Mesenchymal stem cell (in vitro differentiated cells and primary cell): Measurements from ENCODE around the gene UNC80.
A peak's percentile ranks its signal among the peaks of the same experiment; 100 is the strongest.

Source experiments
- DNase-seq: peaks from one replicate; pipeline ENCODE4 v3.0.0-alpha.2; 2013
- H2AFZ ChIP-seq: one replicate; pipeline ENCODE4 v1.6.1; 2013; ENCODE audit warnings: low read depth, mild to moderate bottlenecking, control low read depth, inconsistent platforms, low read length, moderate library complexity
- H2AK5ac ChIP-seq: 2 replicates; pipeline ENCODE4 v1.6.1; 2013; ENCODE audit warnings: low read length, moderate library complexity, mild to moderate bottlenecking, inconsistent platforms; ENCODE audit not compliant: severe bottlenecking
- H2BK120ac ChIP-seq: one replicate; pipeline ENCODE4 v1.6.1; 2013; ENCODE audit warnings: low read depth, mild to moderate bottlenecking, inconsistent platforms, low read length, moderate library complexity
- H2BK12ac ChIP-seq, 2 experiments: one replicate each; pipeline ENCODE4 v1.6.1; 2013; ENCODE audit warnings: inconsistent platforms in 2 of 2, low read length in 2 of 2, mild to moderate bottlenecking in 2 of 2, moderate library complexity in 2 of 2, control low read depth in 1 of 2
- H2BK15ac ChIP-seq: one replicate; pipeline ENCODE4 v1.6.1; 2013; ENCODE audit warnings: mild to moderate bottlenecking, low read depth, inconsistent platforms; ENCODE audit not compliant: poor library complexity, severe bottlenecking
- H2BK5ac ChIP-seq: 2 replicates; pipeline ENCODE4 v1.6.1; 2013; ENCODE audit warnings: low read depth, mild to moderate bottlenecking, low read length, control low read depth, inconsistent platforms; ENCODE audit not compliant: poor library complexity, severe bottlenecking
- H3K14ac ChIP-seq, 2 experiments: one replicate each; pipeline ENCODE4 v1.6.1; 2013; ENCODE audit warnings: inconsistent platforms in 2 of 2, low read length in 2 of 2, control low read depth in 1 of 2, mild to moderate bottlenecking in 1 of 2, moderate library complexity in 1 of 2
- H3K18ac ChIP-seq, 2 experiments: one replicate each; pipeline ENCODE4 v1.6.1; 2013; ENCODE audit warnings: inconsistent platforms in 2 of 2, low read length in 2 of 2, control low read depth in 1 of 2, low read depth in 1 of 2, mild to moderate bottlenecking in 1 of 2
- H3K23ac ChIP-seq, 2 experiments: one replicate each; pipeline ENCODE4 v1.6.1; 2013; ENCODE audit warnings: inconsistent platforms in 2 of 2, low read length in 2 of 2, mild to moderate bottlenecking in 2 of 2, moderate library complexity in 2 of 2, control low read depth in 1 of 2
- H3K27ac ChIP-seq: 2 replicates; pipeline ENCODE4 v1.5.1; 2013; ENCODE audit warnings: mild to moderate bottlenecking, moderate library complexity, low read length, control low read depth, inconsistent platforms; ENCODE audit not compliant: poor library complexity, severe bottlenecking
- H3K27me3 ChIP-seq, 2 experiments: 2 replicates each; pipeline versions ENCODE4 v1.6.1 to v1.7.0; 2013; ENCODE audit warnings: low read length in 2 of 2, mild to moderate bottlenecking in 2 of 2, moderate library complexity in 2 of 2, control low read depth in 1 of 2, inconsistent platforms in 1 of 2; ENCODE audit not compliant: control insufficient read depth in 1 of 2, insufficient read depth in 1 of 2
- H3K36me3 ChIP-seq, 2 experiments: 2 replicates each; pipeline versions ENCODE4 v1.6.1 to v1.7.0; 2013; ENCODE audit warnings: low read length in 2 of 2, control low read depth in 1 of 2, inconsistent platforms in 1 of 2, low read depth in 1 of 2, mild to moderate bottlenecking in 1 of 2; ENCODE audit not compliant: insufficient read depth in 2 of 2, control insufficient read depth in 1 of 2
- H3K4ac ChIP-seq, 2 experiments: one replicate each; pipeline ENCODE4 v1.6.1; 2013; ENCODE audit warnings: inconsistent platforms in 2 of 2, low read length in 2 of 2, mild to moderate bottlenecking in 2 of 2, moderate library complexity in 2 of 2, control low read depth in 1 of 2, low read depth in 1 of 2
- H3K4me1 ChIP-seq: 2 replicates; pipeline ENCODE4 v1.6.1; 2013; ENCODE audit warnings: low read depth, low read length, control low read depth; ENCODE audit not compliant: control insufficient read depth, insufficient read depth
- H3K4me2 ChIP-seq: 2 replicates; pipeline ENCODE4 v1.6.1; 2013; ENCODE audit warnings: low read length, mild to moderate bottlenecking, inconsistent platforms; ENCODE audit not compliant: poor library complexity, severe bottlenecking
- H3K4me3 ChIP-seq, 2 experiments: 2 replicates each; pipeline versions ENCODE4 v1.5.1 to v1.7.0; 2013; ENCODE audit warnings: low read length in 2 of 2, mild to moderate bottlenecking in 2 of 2, control low read depth in 1 of 2, low read depth in 1 of 2; ENCODE audit not compliant: insufficient read depth in 1 of 2
- H3K79me1 ChIP-seq: replicated peaks from 2 replicates; pipeline ENCODE4 v1.6.1; 2013; ENCODE audit warnings: mild to moderate bottlenecking, control low read depth, low read length, inconsistent platforms; ENCODE audit not compliant: poor library complexity, severe bottlenecking
- H3K9ac ChIP-seq: 2 replicates; pipeline ENCODE4 v1.7.0; 2013; ENCODE audit warnings: mild to moderate bottlenecking, low read length, moderate library complexity
- H3K9me3 ChIP-seq: 2 replicates; pipeline ENCODE4 v1.7.0; 2013; ENCODE audit warnings: mild to moderate bottlenecking, low read length; ENCODE audit not compliant: control insufficient read depth
- H4K8ac ChIP-seq: one replicate; pipeline ENCODE4 v1.6.1; 2013; ENCODE audit warnings: inconsistent platforms, mild to moderate bottlenecking, low read length, moderate library complexity
- H4K91ac ChIP-seq: one replicate; pipeline ENCODE4 v1.6.1; 2013; ENCODE audit warnings: mild to moderate bottlenecking, low read length, inconsistent platforms
- WGBS: methylation state at CpG from one replicate; pipeline ENCODE4 v1.1.7; 2013; ENCODE audit warnings: mixed read lengths; 5-methylcytosine and 5-hydroxymethylcytosine counted together

Gene UNC80

GRCh38 chr2:209977386-209978239, 206.0 kb downstream of the UNC80 start:
- no peaks in the 10 kb centered on the region for H3K36me3 ChIP-seq
- no peak overlapping the region for H3K4me2 ChIP-seq
- no peak overlapping the region for H4K91ac ChIP-seq
- H3K9me3 ChIP-seq: no peaks in the 10 kb centered on the region
- no peaks in the 10 kb centered on the region for H3K27me3 ChIP-seq
- peak; percentile 41 for DNase-seq
- H3K4me1 ChIP-seq: peaks cover 5% of the 10 kb centered on the region
- H2BK5ac ChIP-seq: no peak overlapping the region
- H2BK12ac ChIP-seq: no peak overlapping the region
- no peak overlapping the region for H3K27ac ChIP-seq
- H3K4me3 ChIP-seq: no peak overlapping the region
- WGBS: no CpG with 5 or more reads among the region's 2 CpGs
- no peaks in the 10 kb centered on the region for H3K79me1 ChIP-seq
- no peak overlapping the region for H3K18ac ChIP-seq
- H4K8ac ChIP-seq: no peak overlapping the region
- H3K23ac ChIP-seq: no peak overlapping the region
- no peak overlapping the region for H2AFZ ChIP-seq
- no peak overlapping the region for H2AK5ac ChIP-seq
- no peak overlapping the region for H2BK15ac ChIP-seq
- H3K9ac ChIP-seq: no peak overlapping the region
- no peak overlapping the region for H3K4ac ChIP-seq
- H2BK120ac ChIP-seq: no peak overlapping the region
- H3K14ac ChIP-seq: no peak overlapping the region

- no peak overlapping the region for H3K4me3 ChIP-seq
- H2BK15ac ChIP-seq: no peak overlapping the region
- DNase-seq: no peak
- no peak overlapping the region for H2AFZ ChIP-seq
- H3K18ac ChIP-seq: no peak overlapping the region
- H3K27me3 ChIP-seq: no peaks in the 10 kb centered on the region
- no peaks in the 10 kb centered on the region for H3K36me3 ChIP-seq
- no peak overlapping the region for H4K8ac ChIP-seq
- no peak overlapping the region for H3K9ac ChIP-seq
- 93% methylated on average over 2 of the region's 2 CpGs for WGBS
- H3K79me1 ChIP-seq: no peaks in the 10 kb centered on the region
- H3K14ac ChIP-seq: no peak overlapping the region
- no peaks in the 10 kb centered on the region for H3K9me3 ChIP-seq
- H4K91ac ChIP-seq: no peak overlapping the region
- H2BK12ac ChIP-seq: no peak overlapping the region
- peaks cover 2% of the 10 kb centered on the region for H3K4me1 ChIP-seq
- H2BK5ac ChIP-seq: no peak overlapping the region
- no peak overlapping the region for H2BK120ac ChIP-seq
- no peak overlapping the region for H3K4me2 ChIP-seq
- H3K4ac ChIP-seq: no peak overlapping the region
- no peak overlapping the region for H3K27ac ChIP-seq
- no peak overlapping the region for H3K23ac ChIP-seq
- no peak overlapping the region for H2AK5ac ChIP-seq
Measured at GRCh38 chr2:209984291-209984690, 212.7 kb downstream of the UNC80 start.

- H3K18ac ChIP-seq: no peak overlapping the region
- H3K23ac ChIP-seq: no peak overlapping the region
- H2BK15ac ChIP-seq: no peak overlapping the region
- no peak overlapping the region for H3K4ac ChIP-seq
- no peaks in the 10 kb centered on the region for H3K9me3 ChIP-seq
- 77% methylated on average over 3 of the region's 3 CpGs for WGBS
- no peaks in the 10 kb centered on the region for H3K36me3 ChIP-seq
- no peak overlapping the region for H4K91ac ChIP-seq
- H3K4me1 ChIP-seq: peaks cover 2% of the 10 kb centered on the region
- H2AK5ac ChIP-seq: no peak overlapping the region
- H2BK12ac ChIP-seq: no peak overlapping the region
- no peak overlapping the region for H2BK5ac ChIP-seq
- DNase-seq: no peak
- no peaks in the 10 kb centered on the region for H3K79me1 ChIP-seq
- H3K14ac ChIP-seq: no peak overlapping the region
- no peak overlapping the region for H3K4me2 ChIP-seq
- no peak overlapping the region for H3K27ac ChIP-seq
- H4K8ac ChIP-seq: no peak overlapping the region
- H2BK120ac ChIP-seq: no peak overlapping the region
- no peaks in the 10 kb centered on the region for H3K27me3 ChIP-seq
- H2AFZ ChIP-seq: no peak overlapping the region
- no peak overlapping the region for H3K9ac ChIP-seq
- no peak overlapping the region for H3K4me3 ChIP-seq
Measured at GRCh38 chr2:209985874-209986273, 214.2 kb downstream of the UNC80 start.

- no peak overlapping the region for H3K14ac ChIP-seq
- H2AFZ ChIP-seq: no peak overlapping the region
- no peak overlapping the region for H3K4me2 ChIP-seq
- H2BK12ac ChIP-seq: no peak overlapping the region
- H3K23ac ChIP-seq: no peak overlapping the region
- H2BK15ac ChIP-seq: no peak overlapping the region
- H3K27ac ChIP-seq: no peak overlapping the region
- no peak overlapping the region for H4K91ac ChIP-seq
- H3K9ac ChIP-seq: no peak overlapping the region
- H3K18ac ChIP-seq: no peak overlapping the region
- H4K8ac ChIP-seq: no peak overlapping the region
- H3K4me3 ChIP-seq: no peak overlapping the region
- WGBS: 100% methylated on average over 2 of the region's 2 CpGs
- no peak for DNase-seq
- no peaks in the 10 kb centered on the region for H3K27me3 ChIP-seq
- H3K9me3 ChIP-seq: no peaks in the 10 kb centered on the region
- no peaks in the 10 kb centered on the region for H3K79me1 ChIP-seq
- no peaks in the 10 kb centered on the region for H3K36me3 ChIP-seq
- H3K4ac ChIP-seq: no peak overlapping the region
- H2BK120ac ChIP-seq: no peak overlapping the region
- H2AK5ac ChIP-seq: no peak overlapping the region
- no peak overlapping the region for H2BK5ac ChIP-seq
- peaks cover 2% of the 10 kb centered on the region for H3K4me1 ChIP-seq
Measured at GRCh38 chr2:209986415-209986814, 214.8 kb downstream of the UNC80 start.
